CD4-positive, alpha-beta T cell treated with Interleukin-6 at 100 ng/mL for 8 hours (primary cell): ENCODE results near the gene TEDDM1.
"Not testable (repeated sequence)": the region's sequence is repeated elsewhere in the genome, so short reads cannot be mapped to it uniquely, and the experiment has no call there.

Source experiments
- DNase-seq: peaks from one replicate; pipeline ENCODE4 v3.0.0-alpha.2; 2020; ENCODE audit warnings: mixed read lengths, low spot score

TEDDM1 gene

DNA sequence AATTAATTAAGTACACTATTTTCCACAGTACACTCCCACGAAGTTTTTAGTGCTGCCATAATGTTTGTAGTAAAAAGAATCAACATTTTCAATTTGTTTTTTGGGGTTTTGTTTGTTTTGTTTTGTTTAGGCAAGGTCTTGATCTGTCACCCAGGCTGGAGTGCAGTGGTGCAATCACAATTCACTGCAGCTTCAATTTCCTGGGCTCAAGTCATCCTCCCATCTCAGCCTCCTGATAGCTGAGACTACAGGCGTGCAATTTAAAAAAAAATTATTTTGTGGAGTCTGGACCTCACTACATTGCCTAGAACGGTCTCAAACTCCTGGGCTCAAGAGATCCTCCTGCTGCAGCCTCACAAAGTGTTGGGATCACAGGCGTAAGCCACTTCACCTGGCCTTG, 20.3 kb downstream of the TEDDM1 start:
- no peak for DNase-seq

DNA sequence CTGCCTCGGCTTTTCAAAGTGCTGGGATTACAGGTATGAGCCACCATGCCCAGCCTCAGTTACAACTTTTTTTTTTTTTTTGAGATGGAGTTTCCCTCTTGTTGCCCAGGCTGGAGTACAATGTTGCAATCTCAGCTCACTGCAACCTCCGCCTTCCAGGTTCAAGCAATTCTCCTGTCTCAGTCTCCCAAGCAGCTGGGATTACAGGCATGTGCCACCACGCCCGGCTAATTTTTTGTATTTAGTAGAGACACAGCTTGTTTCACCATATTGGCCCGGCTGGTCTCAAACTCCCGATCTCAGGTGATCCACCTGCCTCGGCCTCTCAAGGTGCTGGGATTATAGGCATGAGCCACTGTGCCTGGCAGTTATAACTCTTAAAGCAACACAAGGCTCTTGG, 20.7 kb downstream of the TEDDM1 start:
- not testable (repeated sequence) for DNase-seq

DNA sequence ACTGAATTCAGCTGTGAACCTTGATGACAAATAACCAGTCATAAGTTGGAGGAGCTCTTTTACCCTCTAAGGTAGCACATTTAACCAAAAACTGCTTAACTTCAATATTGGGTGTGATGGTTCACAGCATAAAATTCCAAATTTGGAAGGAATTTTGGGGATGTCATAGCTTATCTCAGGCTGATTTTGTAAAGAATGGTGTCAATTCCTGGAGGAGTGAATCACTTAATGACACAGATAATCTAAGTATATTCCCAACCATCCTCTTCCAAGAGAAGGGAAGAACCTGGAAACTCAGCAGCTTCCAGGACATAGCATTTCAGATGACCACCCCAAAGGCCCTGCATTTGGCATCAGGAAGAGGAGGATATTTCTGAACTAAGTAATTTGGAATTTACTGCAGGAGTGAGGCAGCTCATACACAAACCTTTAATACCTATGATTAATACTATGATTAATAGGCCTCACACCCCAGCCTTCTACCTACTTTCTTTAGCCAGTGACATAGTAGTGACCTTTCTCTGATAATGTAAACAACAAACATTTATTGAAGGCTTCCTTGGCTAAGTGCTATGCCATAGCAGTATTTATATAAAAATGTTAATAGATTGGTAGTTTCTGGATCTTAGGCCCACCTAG, 23.4 kb downstream of the TEDDM1 start:
- DNase-seq: no peak

DNA sequence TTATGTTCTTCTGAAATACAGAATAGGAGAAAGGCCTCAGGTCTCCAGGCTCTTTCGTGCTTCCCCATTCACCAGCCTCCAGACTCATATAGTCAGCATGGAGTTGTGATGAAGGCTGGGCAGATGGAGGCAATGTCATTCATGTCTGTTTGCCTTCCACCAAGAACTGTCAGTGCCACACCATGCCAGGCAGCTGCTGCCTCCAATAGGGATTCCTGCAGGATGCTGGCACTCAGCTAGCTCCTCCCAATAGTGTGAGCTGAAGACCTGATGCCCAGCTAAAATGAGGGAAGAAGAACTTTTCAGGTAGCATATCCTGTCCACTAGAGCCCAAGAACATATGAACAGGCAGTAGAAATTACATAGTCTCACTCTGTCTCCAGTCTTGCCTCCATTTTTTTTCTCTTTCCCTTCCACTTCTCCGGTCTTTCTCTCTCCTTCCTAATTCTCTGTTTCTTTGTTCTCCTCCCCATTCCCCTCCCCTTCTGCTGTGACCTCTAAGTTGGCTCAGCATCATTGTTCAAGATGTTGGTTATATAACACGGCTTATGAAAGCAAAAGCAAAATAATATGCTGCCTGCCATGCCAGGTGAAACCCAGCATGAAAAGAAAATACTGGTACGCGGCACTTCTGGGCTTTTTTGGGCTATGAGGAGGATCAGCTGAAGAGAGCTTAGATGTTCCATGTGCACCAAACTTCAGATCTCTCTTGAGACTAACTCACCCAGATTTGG, 26.2 kb downstream of the TEDDM1 start:
- DNase-seq: no peak

DNA sequence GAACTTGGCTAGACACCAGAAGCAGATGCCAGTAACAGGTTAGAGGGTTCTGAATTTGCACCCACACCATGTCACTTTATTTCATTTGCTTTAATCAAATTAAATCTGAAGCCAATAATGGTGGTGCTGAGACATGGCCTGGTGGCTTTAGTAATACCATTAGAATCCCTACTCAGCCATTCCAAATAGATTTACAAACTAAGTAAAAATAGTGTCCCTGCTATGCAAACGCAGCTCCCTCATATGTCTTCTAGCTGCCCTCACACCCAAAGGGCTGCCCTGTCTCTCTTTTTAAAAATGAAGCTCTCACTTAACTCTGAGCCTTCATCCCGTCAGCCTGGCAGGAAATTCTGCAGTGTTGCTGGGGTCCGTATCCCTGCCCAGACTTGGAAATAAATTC, 29.9 kb downstream of the TEDDM1 start:
- no peak for DNase-seq

DNA sequence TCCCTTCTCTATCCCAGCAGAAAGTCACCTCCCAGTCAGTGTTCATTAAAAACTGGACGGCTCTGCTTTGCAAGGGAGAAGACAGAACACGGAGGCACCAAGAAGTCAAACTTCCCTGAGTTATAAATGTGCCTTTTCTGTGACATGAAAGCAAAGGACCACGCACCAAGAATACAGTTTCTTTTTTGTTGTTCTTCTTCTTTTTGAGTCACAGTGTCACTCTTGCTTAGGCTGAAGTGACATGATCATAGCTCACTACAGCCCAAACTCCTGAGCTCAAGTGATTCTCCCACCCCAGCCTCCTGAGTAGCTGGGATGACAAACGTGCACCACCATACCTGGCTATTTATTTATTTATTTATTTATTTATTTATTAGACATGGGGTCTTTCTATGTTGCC, 31.6 kb downstream of the TEDDM1 start:
- no peak for DNase-seq

DNA sequence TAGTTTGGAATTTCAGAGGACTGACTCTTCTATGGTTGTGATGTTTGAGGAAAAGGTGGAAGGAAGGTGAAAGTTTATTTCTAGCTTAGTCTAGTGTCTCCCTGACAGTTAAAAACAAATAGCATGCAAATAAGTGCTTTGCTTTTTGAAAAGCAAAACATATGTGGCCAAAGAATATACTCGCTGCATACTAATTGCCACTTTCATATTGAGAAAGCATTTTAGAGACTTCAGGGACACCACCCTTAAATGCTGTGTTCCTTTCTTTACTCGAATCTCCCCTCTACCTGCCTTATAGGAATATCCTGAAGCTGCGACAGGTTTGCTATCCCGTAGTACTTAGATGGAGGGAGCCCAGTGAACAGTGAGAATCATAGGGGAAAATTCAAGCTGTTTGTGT, 32.1 kb downstream of the TEDDM1 start:
- no peak for DNase-seq

DNA sequence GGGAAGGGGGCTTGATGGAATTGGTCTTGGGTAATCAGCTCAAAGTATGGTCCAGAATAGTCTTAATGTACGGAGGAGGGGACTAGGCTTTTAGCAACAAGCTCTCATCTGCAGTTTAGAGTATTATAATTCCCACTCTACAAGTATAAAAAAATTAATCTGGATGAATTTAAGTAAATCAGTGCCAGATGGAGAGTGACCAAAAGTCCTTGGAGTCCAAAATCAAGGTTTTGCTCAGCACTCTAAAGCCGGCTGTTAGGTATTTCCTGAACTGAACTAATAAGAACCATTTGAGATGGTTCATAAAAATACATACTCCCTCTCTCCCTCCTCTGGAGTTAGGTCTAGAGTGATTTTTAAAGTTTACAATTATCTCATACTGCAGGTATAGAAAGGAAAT, 32.5 kb downstream of the TEDDM1 start:
- DNase-seq: no peak

DNA sequence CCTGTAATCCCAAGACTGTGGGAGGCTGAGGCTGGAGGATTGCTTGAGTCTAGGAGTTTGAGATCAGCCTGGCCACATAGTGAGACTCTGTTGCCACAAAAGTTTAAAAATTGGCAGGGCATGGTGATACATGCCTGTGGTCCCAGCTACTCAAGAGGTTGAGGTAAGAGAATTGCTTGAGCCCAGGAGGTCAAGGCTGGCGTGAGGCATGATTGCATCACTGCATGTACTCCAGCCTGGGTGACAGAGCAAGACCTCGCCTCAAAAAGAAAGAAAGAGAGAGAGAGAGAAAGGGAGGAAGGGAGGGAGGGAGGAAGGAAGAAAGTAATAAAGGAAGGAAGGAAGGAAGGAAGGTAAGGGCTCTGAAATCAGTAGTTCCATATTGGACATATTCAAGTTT, 33.9 kb downstream of the TEDDM1 start:
- DNase-seq: no peak

DNA sequence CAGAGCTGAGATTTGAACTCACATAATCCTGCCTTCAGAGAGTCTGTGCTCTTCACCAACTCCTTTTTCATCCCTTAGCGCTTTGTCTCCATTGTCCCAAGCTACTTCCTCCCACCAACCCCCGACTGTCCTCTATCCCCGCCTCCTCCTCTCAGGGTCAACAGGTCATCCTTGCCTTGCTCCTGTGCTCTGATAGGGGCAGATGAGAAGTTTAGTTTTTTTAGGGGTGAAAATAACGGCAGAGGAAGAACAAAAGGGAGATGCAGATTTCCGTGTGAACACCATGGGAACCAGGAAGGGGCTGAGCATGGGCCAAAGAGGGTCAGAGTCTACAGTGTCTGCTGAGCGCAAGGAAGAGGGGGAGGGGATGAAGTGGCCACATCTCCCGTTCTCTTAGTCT, 40.8 kb downstream of the TEDDM1 start:
- DNase-seq: no peak

DNA sequence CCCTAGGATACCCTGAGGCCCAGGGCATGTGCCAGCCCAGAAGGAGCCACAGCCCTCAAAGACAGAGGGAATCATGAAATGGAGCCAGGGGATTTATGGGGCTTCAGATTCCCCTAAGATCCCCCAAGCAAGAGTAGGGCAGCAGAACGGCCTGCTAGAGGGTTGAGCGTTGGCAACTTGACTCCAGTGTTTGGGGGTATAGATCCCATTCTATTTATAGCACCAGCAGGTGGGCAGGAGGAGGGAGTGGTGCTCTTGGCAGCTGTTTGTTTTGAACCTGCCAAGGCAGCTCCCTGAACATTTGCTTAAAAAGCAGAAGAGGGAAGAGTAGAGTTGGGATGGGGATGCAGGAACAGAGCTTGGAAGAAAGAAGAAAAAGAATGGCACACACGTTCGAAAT, 42.6 kb downstream of the TEDDM1 start:
- no peak for DNase-seq

DNA sequence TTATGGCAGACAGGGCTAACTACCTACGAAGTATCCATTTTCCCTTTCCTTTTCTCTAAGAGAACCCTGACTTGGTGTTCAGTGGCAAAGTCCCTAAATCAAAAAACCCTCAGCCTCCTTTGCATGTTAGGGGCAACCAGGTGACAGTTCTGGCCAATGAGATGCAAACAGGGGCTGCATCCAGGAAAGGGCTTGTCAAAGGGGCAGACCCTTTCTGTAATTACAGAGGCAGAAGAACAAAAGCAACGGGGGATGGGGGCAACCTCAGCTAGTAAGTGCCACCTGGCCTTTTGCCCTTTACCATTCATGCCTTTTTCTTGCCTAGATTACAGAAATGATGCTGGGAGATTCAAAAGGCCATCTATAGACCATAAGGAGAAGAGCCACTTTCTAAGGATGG, 43.3 kb downstream of the TEDDM1 start:
- DNase-seq: no peak

DNA sequence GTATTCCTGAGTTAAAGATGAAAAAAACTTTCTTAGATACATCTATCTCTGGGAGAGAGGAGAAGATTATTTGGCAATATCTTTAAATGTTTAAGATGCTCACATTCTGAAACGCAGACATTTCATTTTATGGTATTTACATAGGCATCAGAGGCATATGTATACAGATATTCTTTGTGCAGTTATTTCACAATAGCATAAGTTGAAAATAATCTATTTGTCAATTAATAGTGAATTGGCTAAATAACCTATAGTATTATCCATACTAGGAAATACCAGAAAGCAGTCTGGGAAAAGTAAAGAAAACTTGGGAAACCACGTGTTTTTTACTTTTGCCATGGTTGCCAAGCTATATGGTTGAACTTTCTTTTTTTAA, 44.8 kb downstream of the TEDDM1 start:
- DNase-seq: no peak

DNA sequence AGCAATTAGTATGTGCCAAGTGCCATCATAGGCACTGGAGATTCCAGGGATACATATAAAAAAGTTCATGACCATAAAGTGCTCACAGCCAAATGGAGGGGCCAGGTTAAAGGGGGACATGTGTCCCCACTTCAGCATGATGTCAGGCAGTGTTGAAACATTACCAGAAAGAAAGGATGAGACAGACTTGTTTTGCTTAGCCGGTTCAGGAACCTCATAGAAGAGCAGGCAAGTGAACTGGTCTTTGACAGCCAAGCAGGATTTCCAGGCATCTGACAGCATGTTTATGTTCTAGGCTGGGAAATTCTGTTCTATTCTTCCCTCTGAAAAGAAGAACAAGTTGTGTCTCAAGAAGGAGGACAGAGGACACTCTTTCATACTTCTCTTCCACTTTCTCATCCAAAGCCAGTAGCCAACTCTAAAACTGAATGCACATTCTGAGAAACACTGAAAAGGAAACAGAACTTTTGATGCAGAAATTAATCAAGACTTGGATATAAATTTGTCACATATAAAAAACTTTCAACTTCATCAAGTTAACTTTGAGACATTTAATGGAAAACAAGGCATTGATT, 48.6 kb downstream of the TEDDM1 start:
- DNase-seq: no peak

DNA sequence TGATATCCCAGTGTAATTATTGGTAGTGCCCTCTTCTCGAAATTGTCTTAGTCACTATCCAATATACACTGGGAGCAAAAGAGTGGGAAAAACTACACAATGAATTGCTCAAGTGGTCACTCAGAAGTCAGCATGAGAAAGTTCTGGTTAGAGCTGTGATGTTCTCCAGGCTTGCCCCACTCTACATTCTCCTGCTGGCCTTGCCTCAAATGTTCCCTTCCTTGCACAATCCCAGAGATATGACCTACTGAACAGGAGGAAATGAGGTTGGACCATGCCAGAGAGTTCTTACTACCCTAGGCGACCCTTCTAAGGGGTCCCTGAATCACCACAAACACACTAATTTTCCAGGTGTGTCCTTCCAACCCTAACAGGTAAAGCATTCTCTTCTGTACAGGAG, 49.6 kb downstream of the TEDDM1 start:
- DNase-seq: no peak

DNA sequence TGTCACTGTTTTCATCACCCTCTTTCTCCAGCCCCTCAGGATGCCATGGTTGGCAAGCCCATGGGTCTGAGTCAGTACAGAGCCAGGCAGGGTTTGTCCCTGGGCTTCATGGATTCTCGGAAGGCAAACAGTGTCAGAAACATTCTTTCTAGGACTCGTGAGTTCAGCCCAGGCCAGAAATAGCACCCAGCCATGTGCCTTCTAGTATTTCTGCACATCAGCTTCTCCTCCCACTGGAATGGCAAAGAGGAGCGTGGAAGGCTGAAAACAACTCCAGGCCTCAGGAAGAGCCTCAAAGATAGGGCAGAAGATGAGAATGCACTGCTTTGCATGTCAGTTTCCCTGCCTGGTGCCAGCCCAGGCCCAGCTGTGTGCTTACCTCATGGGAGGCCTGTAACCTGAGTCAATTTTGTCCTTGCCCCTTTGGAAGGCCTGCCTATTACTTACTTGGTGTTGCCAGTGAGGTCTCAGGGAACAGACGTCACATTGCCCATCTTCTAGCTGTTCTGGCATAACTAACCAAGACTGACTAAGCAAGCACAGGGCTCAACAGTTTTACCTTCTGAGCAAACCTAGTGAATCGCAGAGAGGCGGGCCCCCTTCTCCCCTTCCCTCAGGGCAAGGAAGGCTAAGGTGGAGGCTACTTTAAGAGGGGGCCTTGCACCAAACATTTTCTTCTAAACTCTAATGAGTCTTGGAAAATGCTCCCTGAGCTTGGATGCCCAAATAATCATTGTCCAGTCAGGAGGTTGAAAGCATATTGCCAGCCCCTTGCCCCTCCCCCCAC, 51.3 kb downstream of the TEDDM1 start:
- DNase-seq: no peak
